IPS-NIHi11 (cell line): ENCODE measurements around the gene RDH13.
"Not testable (repeated sequence)": the region's sequence is repeated elsewhere in the genome, so short reads cannot be mapped to it uniquely, and the experiment has no call there.

ENCODE experiments used
- DNase-seq: peaks from one replicate; pipeline ENCODE4 v3.0.0; 2012; ENCODE audit warnings: mixed read lengths, low spot score

The RDH13 gene

GRCh38 chr19:55044771-55045716 lies 17.9 kb downstream of the RDH13 start:
- no peak for DNase-seq

- no peak for DNase-seq
Measured at GRCh38 chr19:55044286-55044685, 18.7 kb downstream of the RDH13 start.

- DNase-seq: no peak
Measured at GRCh38 chr19:55042688-55043087, 20.3 kb downstream of the RDH13 start.

- DNase-seq: no peak
Measured at GRCh38 chr19:55042344-55042678, 20.6 kb downstream of the RDH13 start.

- DNase-seq: no peak
Measured at GRCh38 chr19:55041627-55042343, 21.2 kb downstream of the RDH13 start.

- no peak for DNase-seq
Measured at GRCh38 chr19:55041244-55041626, 21.7 kb downstream of the RDH13 start.

- DNase-seq: not testable (repeated sequence)
Measured at GRCh38 chr19:55040654-55041053, 22.3 kb downstream of the RDH13 start.

GRCh38 chr19:55037603-55038002 lies 25.3 kb downstream of the RDH13 start:
- DNase-seq: not testable (repeated sequence)

GRCh38 chr19:55036058-55036457 lies 26.9 kb downstream of the RDH13 start:
- no peak for DNase-seq

GRCh38 chr19:55034751-55035150 lies 28.2 kb downstream of the RDH13 start:
- no peak for DNase-seq

- not testable (repeated sequence) for DNase-seq
Measured at GRCh38 chr19:55032976-55033643, 29.8 kb downstream of the RDH13 start.

GRCh38 chr19:55032170-55032800 lies 30.7 kb downstream of the RDH13 start:
- DNase-seq: no peak

- no peak for DNase-seq
Measured at GRCh38 chr19:55031178-55031577, 31.8 kb downstream of the RDH13 start.

GRCh38 chr19:55028757-55029156 lies 34.2 kb downstream of the RDH13 start:
- DNase-seq: no peak

- DNase-seq: no peak
Measured at GRCh38 chr19:55027472-55028337, 35.2 kb downstream of the RDH13 start.

GRCh38 chr19:55027140-55027471 lies 35.8 kb downstream of the RDH13 start:
- not testable (repeated sequence) for DNase-seq

GRCh38 chr19:55024111-55024510 lies 38.8 kb downstream of the RDH13 start:
- no peak for DNase-seq

GRCh38 chr19:55020351-55020750 lies 42.6 kb downstream of the RDH13 start:
- not testable (repeated sequence) for DNase-seq

GRCh38 chr19:55018633-55019032 lies 44.3 kb downstream of the RDH13 start:
- no peak for DNase-seq

GRCh38 chr19:55018216-55018615 lies 44.7 kb downstream of the RDH13 start:
- no peak for DNase-seq

- no peak for DNase-seq
Measured at GRCh38 chr19:55016017-55016416, 46.9 kb downstream of the RDH13 start.
